Lung (tissue), 12 donors: ENCODE data around the gene SRRM3. TPM values are rescaled to one million over a fixed set of nuclear protein-coding genes. Genes with fewer than 3 reads are reported as not detected.

Source experiments
- ATAC-seq: fragments of 200-7000 bp; cut with Tn5 transposase; one replicate; pipeline ENCODE4 v1.9.1; 2020; ENCODE audit warnings: moderate number of reproducible peaks; ENCODE audit not compliant: insufficient read depth, low FRiP score
- DNase-seq, 3 donors: peaks; one replicate each; pipeline ENCODE4 v3.0.0-alpha.2; 2013 to 2017
- H3K27ac ChIP-seq, 2 donors: one replicate each; pipeline ENCODE4 v1.5.1; 2013; ENCODE audit warnings: mild to moderate bottlenecking in 2 of 2, moderate library complexity in 2 of 2, control low read depth in 1 of 2, inconsistent platforms in 1 of 2, low read depth in 1 of 2, low read length in 1 of 2
- H3K27me3 ChIP-seq, 3 donors: one replicate each; pipeline ENCODE4 v1.5.1; 2013; ENCODE audit warnings: low read length in 2 of 3; ENCODE audit not compliant: control insufficient read depth in 3 of 3, insufficient read depth in 3 of 3
- H3K36me3 ChIP-seq, 4 donors: one replicate each; pipeline ENCODE4 v1.5.1; 2013; ENCODE audit warnings: low read length in 4 of 4, mild to moderate bottlenecking in 1 of 4, moderate library complexity in 1 of 4; ENCODE audit not compliant: control insufficient read depth in 4 of 4, insufficient read depth in 4 of 4
- H3K4me1 ChIP-seq, 5 donors: one replicate each; pipeline ENCODE4 v1.5.1; 2013; ENCODE audit warnings: low read length in 5 of 5, mild to moderate bottlenecking in 2 of 5, moderate library complexity in 1 of 5; ENCODE audit not compliant: control insufficient read depth in 5 of 5, insufficient read depth in 5 of 5
- H3K4me3 ChIP-seq: one replicate; pipeline ENCODE4 v1.5.1; 2013; ENCODE audit warnings: mild to moderate bottlenecking, control low read depth, moderate library complexity
- H3K9ac ChIP-seq, 2 donors: one replicate each; pipeline ENCODE4 v1.5.1; 2013; ENCODE audit warnings: low read length in 2 of 2, control low read depth in 1 of 2; ENCODE audit not compliant: insufficient read depth in 1 of 2
- H3K9me3 ChIP-seq, 4 donors: one replicate each; pipeline ENCODE4 v1.5.1; 2013; ENCODE audit warnings: low read length in 3 of 4, mild to moderate bottlenecking in 1 of 4, moderate library complexity in 1 of 4; ENCODE audit not compliant: control insufficient read depth in 4 of 4, insufficient read depth in 3 of 4
- CTCF ChIP-seq: IDR thresholded peaks from 2 replicates; pipeline ENCODE4 v1.5.1; 2012; ENCODE audit warnings: mild to moderate bottlenecking; ENCODE audit errors: control extremely low read depth, extremely low read depth
- WGBS, 2 donors: extraction: QIAGEN DNeasy Blood & Tissue Kit; methylation state at CpG; one replicate each; pipeline ENCODE4 v1.1.7; 2013; 5-methylcytosine and 5-hydroxymethylcytosine counted together
- polyA plus RNA-seq, 2 donors: library from polyadenylated mRNA; stranded (reverse); fragments of 200-250 nt; gene quantifications; one replicate each; pipeline ENCODE4 v1.2.1, GENCODE V29; 2013
- total RNA-seq, 2 donors: library from RNA; depleted of rRNA in 1 of 2; stranded (reverse); fragments of >200 nt in 1 of 2; gene quantifications; one replicate each; pipeline ENCODE4 v1.2.1, GENCODE V29; 2014 to 2021
- donor health status: control.
- donor health status: control.
- donor health status: Bipolar disorder and iron deficiency.
- donor health status: healthy.
- donor health status: DM: yes; HTN: yes; CAD: no.

SRRM3 gene
- total and polyA plus RNA-seq, 4 donors, result 0.14 to 0.83 (median 0.63) TPM

GRCh38 chr7:76252021-76252420, 50.3 kb downstream of the SRRM3 start:
- Histone ChIP-seq H3K27me3 (no peaks in the 10 kb centered on the region), H3K4me1 (peaks cover 0 to 6% (median 0%) of the 10 kb centered on the region in 5 donors), H3K9ac (no peak overlapping the region), H3K4me3 (no peak overlapping the region), H3K27ac (no peak overlapping the region), H3K9me3 (peaks cover 0 to under 1% (median 0%) of the 10 kb centered on the region in 4 donors), H3K36me3 (no peaks in the 10 kb centered on the region)
- DNase-seq (no peak), ATAC-seq (no peak)
- TF ChIP-seq CTCF, result no peak
- WGBS, 2 donors, result 87 to 89% methylated on average over 6 of the region's 6 CpGs

- Histone ChIP-seq H3K4me1 (peaks cover 0 to 6% (median 0%) of the 10 kb centered on the region in 5 donors), H3K36me3 (no peaks in the 10 kb centered on the region), H3K27ac (no peak overlapping the region), H3K4me3 (no peak overlapping the region), H3K9ac (no peak overlapping the region), H3K27me3 (peaks cover 0 to 7% (median 4%) of the 10 kb centered on the region in 3 donors), H3K9me3 (peaks cover 0 to 3% (median 0%) of the 10 kb centered on the region in 4 donors)
- WGBS, 2 donors, result 87 to 90% methylated on average over 4 of the region's 4 CpGs
- ATAC-seq, result no peak
- no peak for DNase-seq
- no peak for TF ChIP-seq CTCF
Observed at GRCh38 chr7:76254781-76255180, 53.1 kb downstream of the SRRM3 start.

- WGBS, 2 donors, result 42 to 52% methylated on average over 8 of the region's 8 CpGs
- H3K9ac ChIP-seq, result no peak overlapping the region
- no peak overlapping the region for H3K4me3 ChIP-seq
- H3K9me3 ChIP-seq, result peaks cover 0 to 3% (median 0%) of the 10 kb centered on the region in 4 donors
- peaks cover 0 to 13% (median 4%) of the 10 kb centered on the region in 3 donors for H3K27me3 ChIP-seq
- no peaks in the 10 kb centered on the region for H3K36me3 ChIP-seq
- no peak overlapping the region for H3K27ac ChIP-seq
- TF ChIP-seq CTCF, result no peak
- DNase-seq, result no peak
- peaks cover 0 to 3% (median 0%) of the 10 kb centered on the region in 5 donors for H3K4me1 ChIP-seq
- no peak for ATAC-seq
Observed at GRCh38 chr7:76257973-76258372, 56.3 kb downstream of the SRRM3 start.
